Right renal pelvis (tissue), 4 donors: Measurements from ENCODE around the gene AOPEP. TPM values are rescaled to one million over a fixed set of nuclear protein-coding genes. Genes with fewer than 3 reads are reported as not detected.
"Not testable (repeated sequence)": the region's sequence is repeated elsewhere in the genome, so short reads cannot be mapped to it uniquely, and the experiment has no call there.

Experiments
- DNase-seq, 4 donors: peaks; one replicate each; pipeline ENCODE4 v3.0.0-alpha.2; 2013; ENCODE audit warnings: low read depth in 4 of 4, low spot score in 3 of 4, missing footprints in 1 of 4
- polyA plus RNA-seq, 4 donors: library from polyadenylated mRNA; unstranded; fragments of 120-200 nt; gene quantifications; one replicate each; pipeline ENCODE4 v1.2.1, GENCODE V29; 2013; ENCODE audit not compliant: insufficient read length in 4 of 4

The AOPEP gene
- polyA plus RNA-seq, 4 donors = 48.1 to 60.2 (median 52.1) TPM

DNA sequence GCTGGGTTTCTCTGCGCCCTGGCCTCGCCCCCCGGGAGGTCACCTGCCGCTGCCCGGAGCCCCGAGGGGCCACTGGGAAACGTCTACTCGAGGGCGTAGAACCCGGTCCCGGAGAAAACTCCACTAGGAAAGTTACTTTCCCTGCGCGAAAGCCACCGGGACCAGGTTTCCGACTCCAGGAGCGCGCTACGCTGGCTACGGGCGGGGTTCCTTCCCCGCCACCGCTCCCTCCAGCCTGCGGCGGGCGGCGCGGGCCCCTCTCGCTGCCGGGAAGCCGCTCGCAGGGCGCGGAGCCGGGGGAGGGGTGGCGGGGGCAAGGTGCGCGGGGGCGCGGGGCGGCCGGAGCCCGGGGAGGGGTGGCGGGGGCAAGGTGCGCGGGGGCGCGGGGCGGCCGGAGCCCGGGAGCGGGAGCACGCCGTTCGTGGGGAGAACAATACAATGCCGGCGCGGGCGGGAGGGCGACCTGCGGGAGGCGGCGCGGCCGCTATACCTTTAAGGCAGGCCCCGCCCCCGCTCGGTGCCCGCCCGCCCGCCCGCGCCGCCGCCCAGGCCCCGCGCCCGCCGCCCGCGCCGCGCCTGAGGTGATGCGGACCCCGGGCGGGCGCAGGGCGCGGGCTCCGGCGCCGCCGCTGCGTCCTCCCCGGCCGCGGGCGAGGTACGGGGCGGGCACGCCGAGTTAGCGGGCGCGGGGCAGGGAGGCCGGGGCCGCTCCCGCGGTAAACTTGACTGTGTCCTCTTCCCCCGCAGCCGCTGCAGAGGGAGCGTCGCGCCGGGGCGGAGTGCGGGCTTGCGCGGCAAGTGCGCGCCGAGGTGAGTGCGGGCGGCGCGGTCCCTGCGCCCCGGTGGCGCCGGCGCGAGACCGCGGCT is 278.1 kb downstream of the AOPEP start:
- no peak for DNase-seq

GRCh38 chr9:95005278-95006143 is 279.0 kb downstream of the AOPEP start:
- no peak for DNase-seq

- DNase-seq = no peak
Measured at GRCh38 chr9:95007226-95007869, 280.8 kb downstream of the AOPEP start.

DNA sequence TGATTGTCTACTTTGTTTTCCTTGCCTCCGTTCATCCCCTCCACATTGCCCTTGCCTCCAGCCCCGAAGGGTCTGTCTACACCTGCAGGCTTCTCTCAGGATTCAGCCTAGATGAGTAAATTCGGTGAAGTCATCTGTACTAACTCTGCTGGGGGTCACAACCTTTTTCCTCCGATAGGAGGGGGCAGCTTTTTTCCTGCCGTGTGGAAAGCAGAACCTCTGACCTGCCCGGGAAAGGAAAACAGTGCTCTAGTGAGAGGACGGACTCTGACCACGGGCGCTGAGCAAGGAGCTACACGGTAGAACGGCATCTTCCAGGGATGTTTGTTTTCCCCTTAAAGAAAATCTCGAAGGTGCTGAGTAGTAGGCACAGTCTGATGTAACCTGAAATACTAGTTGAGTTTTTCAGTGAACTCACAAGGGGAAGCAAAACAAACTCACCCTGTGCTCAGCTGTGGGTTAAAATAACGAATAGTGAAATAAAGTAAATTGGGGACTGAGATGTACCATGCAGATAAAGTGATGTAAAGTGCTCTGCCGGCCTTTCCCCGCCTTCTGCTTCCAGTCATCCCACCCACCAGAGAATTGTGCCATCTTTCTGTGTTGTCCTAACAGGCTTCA is 281.8 kb downstream of the AOPEP start:
- DNase-seq = no peak

DNA sequence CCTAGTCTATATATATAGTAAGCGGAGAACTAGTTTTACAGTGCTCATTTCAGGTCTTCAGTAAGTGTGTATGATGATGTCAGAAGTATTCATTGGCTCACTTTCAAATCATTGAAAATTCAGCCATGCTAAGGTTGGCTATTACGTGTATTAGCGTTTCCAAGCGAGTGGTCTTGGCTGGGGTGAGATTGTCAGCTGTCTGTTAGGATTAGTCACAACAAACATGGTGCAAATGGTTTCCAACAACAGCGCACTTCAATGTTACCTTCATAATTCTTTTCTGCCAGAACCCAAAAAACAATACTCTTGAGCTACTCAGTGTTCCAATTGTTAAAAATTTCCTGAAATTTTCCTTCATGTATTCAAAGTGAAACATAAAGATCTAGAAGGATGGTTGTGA is 283.0 kb downstream of the AOPEP start:
- no peak for DNase-seq

- DNase-seq = no peak
Measured at GRCh38 chr9:95010431-95010838, 283.9 kb downstream of the AOPEP start.

GRCh38 chr9:95012035-95012708 is 285.7 kb downstream of the AOPEP start:
- no peak for DNase-seq

DNA sequence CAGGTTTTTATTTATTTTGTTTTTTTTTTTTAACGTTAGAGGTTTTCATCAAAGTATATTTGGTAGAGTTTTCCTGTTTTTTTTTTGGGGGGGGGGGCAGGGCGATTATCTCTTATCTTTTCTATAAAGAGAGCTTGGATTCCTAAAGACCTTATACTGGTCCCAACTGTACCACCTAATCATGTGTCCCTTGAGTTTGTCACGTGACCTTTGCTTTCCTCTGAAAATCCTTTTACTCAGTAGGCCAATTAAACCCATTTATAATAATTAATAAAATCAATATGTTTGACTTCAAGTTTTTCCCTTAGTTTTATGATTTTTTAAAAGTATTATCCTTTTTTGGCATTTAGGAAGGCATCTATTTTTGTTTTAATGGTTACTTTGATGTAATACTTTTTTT is 286.4 kb downstream of the AOPEP start:
- DNase-seq = no peak

DNA sequence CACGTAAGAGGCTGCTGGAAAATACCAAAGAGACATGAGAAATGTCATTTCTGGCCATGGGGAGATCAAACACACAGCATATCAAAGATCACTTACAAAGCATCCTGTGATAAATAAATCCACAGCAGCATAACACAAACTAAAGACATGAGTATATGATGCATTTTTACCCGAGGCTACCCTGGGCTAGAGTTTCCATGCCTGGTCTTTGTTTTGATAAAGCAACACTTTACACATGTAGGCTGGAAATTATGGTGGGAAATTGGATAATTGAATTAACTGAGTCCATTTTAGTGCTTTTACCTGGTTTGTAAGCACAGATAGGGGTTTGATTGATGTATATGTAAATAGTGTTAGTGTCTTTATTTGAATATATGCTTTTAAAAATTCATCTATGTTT is 288.4 kb downstream of the AOPEP start:
- DNase-seq = no peak

DNA sequence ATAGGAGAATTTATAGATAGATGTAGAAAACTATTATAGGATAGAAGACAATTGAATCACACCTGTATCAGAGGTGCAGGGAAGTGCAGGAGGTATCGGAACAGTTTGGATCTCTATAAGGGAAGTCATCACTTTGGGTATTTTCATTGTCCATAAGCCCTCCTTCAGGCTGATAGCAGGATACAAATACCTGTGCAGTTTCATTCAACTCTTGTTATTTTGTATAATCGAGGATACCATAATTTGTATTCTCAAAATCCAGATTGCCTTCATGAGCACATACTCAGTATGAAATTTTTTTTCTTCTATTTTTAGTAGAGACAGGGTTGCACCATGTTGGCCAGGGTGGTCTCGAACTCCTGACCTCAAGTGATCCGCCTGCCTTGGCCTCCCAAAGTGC is 289.1 kb downstream of the AOPEP start:
- DNase-seq = no peak

GRCh38 chr9:95017062-95017461 is 290.6 kb downstream of the AOPEP start:
- DNase-seq = no peak

DNA sequence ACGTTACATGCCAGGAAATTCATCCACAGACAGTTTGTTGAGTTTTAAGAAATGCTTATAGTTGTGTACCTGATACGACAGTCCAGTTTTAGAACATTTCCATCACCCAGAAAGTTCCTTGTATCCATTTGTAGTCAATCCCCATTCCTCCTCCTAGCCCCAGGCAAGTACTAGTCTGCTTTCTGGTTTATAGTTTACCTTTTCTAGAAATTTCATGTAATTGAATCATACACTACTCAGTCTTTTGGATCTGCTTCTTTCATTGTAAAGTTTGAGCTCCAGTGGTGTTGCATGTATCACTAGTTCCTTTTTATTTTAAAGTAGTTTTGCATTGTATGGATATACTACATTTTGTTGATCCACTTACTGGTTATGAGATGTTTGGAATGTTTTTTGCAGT is 291.2 kb downstream of the AOPEP start:
- DNase-seq = no peak

GRCh38 chr9:95018099-95018936 is 291.8 kb downstream of the AOPEP start:
- no peak for DNase-seq

- not testable (repeated sequence) for DNase-seq
Measured at GRCh38 chr9:95020644-95021043, 294.1 kb downstream of the AOPEP start.

GRCh38 chr9:95021166-95021886 is 294.8 kb downstream of the AOPEP start:
- no peak for DNase-seq

DNA sequence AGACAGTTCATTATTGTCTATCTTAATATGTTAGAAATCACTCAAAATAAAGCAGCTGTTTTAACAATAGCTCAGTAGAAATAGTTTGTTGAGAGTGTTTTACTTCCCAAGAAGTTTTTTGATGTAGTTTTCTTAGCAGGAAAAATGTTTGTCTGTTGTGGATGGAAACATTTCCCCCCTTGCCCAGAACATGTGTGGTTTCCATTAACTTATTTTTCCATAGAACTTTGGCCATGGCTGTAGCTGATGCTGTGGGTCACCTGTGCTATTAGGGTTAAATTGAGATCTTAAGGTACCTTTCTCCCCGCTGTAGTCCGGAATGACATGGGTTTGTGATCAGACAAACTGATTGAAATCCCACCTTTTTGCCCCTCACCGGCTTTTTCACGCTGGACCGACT is 296.2 kb downstream of the AOPEP start:
- no peak for DNase-seq

GRCh38 chr9:95023217-95024003 is 296.9 kb downstream of the AOPEP start:
- no peak for DNase-seq
